Trophoblast cell (in vitro differentiated cells and primary cell): ENCODE measurements around the gene POGLUT3.

Experiments
- DNase-seq, 2 donors: peaks; one replicate each; pipeline ENCODE4 v3.0.0-alpha.2; 2016
- H2AFZ ChIP-seq: 2 replicates; pipeline ENCODE4 v1.6.1; 2013; ENCODE audit warnings: low read length, moderate library complexity, mild to moderate bottlenecking; ENCODE audit not compliant: insufficient read depth, poor library complexity
- H2AK5ac ChIP-seq: 2 replicates; pipeline ENCODE4 v1.6.1; 2013; ENCODE audit warnings: mild to moderate bottlenecking, low read length
- H2BK120ac ChIP-seq: 2 replicates; pipeline ENCODE4 v1.6.1; 2013; ENCODE audit warnings: low read length, mild to moderate bottlenecking, moderate library complexity; ENCODE audit not compliant: insufficient read depth, poor library complexity
- H2BK12ac ChIP-seq: 2 replicates; pipeline ENCODE4 v1.6.1; 2013; ENCODE audit warnings: mild to moderate bottlenecking, low read length, moderate library complexity
- H2BK5ac ChIP-seq: 2 replicates; pipeline ENCODE4 v1.6.1; 2013; ENCODE audit warnings: low read length, low read depth, moderate library complexity, mild to moderate bottlenecking; ENCODE audit not compliant: poor library complexity
- H3K14ac ChIP-seq: 2 replicates; pipeline ENCODE4 v1.6.1; 2013; ENCODE audit warnings: mild to moderate bottlenecking, low read length
- H3K18ac ChIP-seq: 2 replicates; pipeline ENCODE4 v1.6.1; 2013; ENCODE audit warnings: mild to moderate bottlenecking, low read length
- H3K23ac ChIP-seq: 2 replicates; pipeline ENCODE4 v1.6.1; 2013; ENCODE audit warnings: low read length
- H3K27ac ChIP-seq: 2 replicates; pipeline ENCODE4 v1.5.1; 2013; ENCODE audit warnings: low read depth, mild to moderate bottlenecking, inconsistent platforms, low read length, moderate library complexity
- H3K27me3 ChIP-seq: 2 replicates; pipeline ENCODE4 v1.6.1; 2013; ENCODE audit warnings: inconsistent platforms, mild to moderate bottlenecking, low read length, moderate library complexity; ENCODE audit not compliant: insufficient read depth
- H3K36me3 ChIP-seq, 2 experiments: 1 replicate in 1 of 2; 2 replicates in 1 of 2; pipeline ENCODE4 v1.6.1; 2013; ENCODE audit warnings: low read length in 2 of 2, mild to moderate bottlenecking in 2 of 2, moderate library complexity in 1 of 2; ENCODE audit not compliant: insufficient read depth in 2 of 2, control insufficient read depth in 1 of 2
- H3K4ac ChIP-seq: 2 replicates; pipeline ENCODE4 v1.6.1; 2013; ENCODE audit warnings: low read depth, mild to moderate bottlenecking, low read length, moderate library complexity
- H3K4me1 ChIP-seq, 2 experiments: 1 replicate in 1 of 2; 2 replicates in 1 of 2; pipeline ENCODE4 v1.6.1; 2013; ENCODE audit warnings: low read length in 2 of 2, mild to moderate bottlenecking in 2 of 2, moderate library complexity in 1 of 2; ENCODE audit not compliant: insufficient read depth in 2 of 2, control insufficient read depth in 1 of 2
- H3K4me2 ChIP-seq: 2 replicates; pipeline ENCODE4 v1.6.1; 2013; ENCODE audit warnings: inconsistent platforms, mild to moderate bottlenecking, low read length, moderate library complexity
- H3K4me3 ChIP-seq: 2 replicates; pipeline ENCODE4 v1.5.1; 2013; ENCODE audit warnings: mild to moderate bottlenecking, low read depth, low read length, inconsistent platforms
- H3K79me1 ChIP-seq: one replicate; pipeline ENCODE4 v1.6.1; 2013; ENCODE audit warnings: low read length
- H3K79me2 ChIP-seq: 2 replicates; pipeline ENCODE4 v1.6.1; 2013; ENCODE audit warnings: low read length, mild to moderate bottlenecking; ENCODE audit not compliant: control insufficient read depth, insufficient read depth, poor library complexity
- H3K9ac ChIP-seq: 2 replicates; pipeline ENCODE4 v1.6.1; 2013; ENCODE audit warnings: mild to moderate bottlenecking, low read length
- H3K9me3 ChIP-seq: 2 replicates; pipeline ENCODE4 v1.6.1; 2013; ENCODE audit warnings: low read depth, mild to moderate bottlenecking, control low read depth, inconsistent platforms, low read length; ENCODE audit not compliant: insufficient read depth
- H4K12ac ChIP-seq: 2 replicates; pipeline ENCODE4 v1.6.1; 2013; ENCODE audit warnings: low read depth, mild to moderate bottlenecking, low read length, moderate library complexity
- H4K8ac ChIP-seq: 2 replicates; pipeline ENCODE4 v1.6.1; 2013; ENCODE audit warnings: low read depth, mild to moderate bottlenecking, low read length, moderate library complexity
- H4K91ac ChIP-seq: one replicate; pipeline ENCODE4 v1.6.1; 2013; ENCODE audit warnings: low read depth, mild to moderate bottlenecking, low read length, moderate library complexity
- WGBS: extraction: QIAGEN DNeasy Blood & Tissue Kit; methylation state at CpG from one replicate; pipeline ENCODE4 v1.1.7; 2013; ENCODE audit warnings: missing lambda C conversion rate; ENCODE audit not compliant: insufficient read length, insufficient coverage; ENCODE audit errors: extremely low coverage; 5-methylcytosine and 5-hydroxymethylcytosine counted together

POGLUT3 gene

GRCh38 chr11:108453207-108453835 is 44.9 kb downstream of the POGLUT3 start:
- H3K14ac ChIP-seq, result no peak overlapping the region
- H2BK120ac ChIP-seq, result no peak overlapping the region
- no peak overlapping the region for H4K12ac ChIP-seq
- no peak overlapping the region for H3K23ac ChIP-seq
- no peak overlapping the region for H3K9ac ChIP-seq
- no peak overlapping the region for H4K8ac ChIP-seq
- WGBS, result no CpG with 5 or more reads among the region's 2 CpGs
- no peaks in the 10 kb centered on the region for H3K79me1 ChIP-seq
- no peaks in the 10 kb centered on the region for H3K36me3 ChIP-seq
- no peak overlapping the region for H4K91ac ChIP-seq
- no peaks in the 10 kb centered on the region for H3K9me3 ChIP-seq
- no peaks in the 10 kb centered on the region for H3K4me1 ChIP-seq
- no peak overlapping the region for H3K27ac ChIP-seq
- no peak overlapping the region for H2AK5ac ChIP-seq
- H2BK12ac ChIP-seq, result no peak overlapping the region
- H3K4ac ChIP-seq, result no peak overlapping the region
- no peak overlapping the region for H2BK5ac ChIP-seq
- H2AFZ ChIP-seq, result no peak overlapping the region
- H3K79me2 ChIP-seq, result no peaks in the 10 kb centered on the region
- no peak overlapping the region for H3K4me3 ChIP-seq
- no peak for DNase-seq
- no peak overlapping the region for H3K18ac ChIP-seq
- no peaks in the 10 kb centered on the region for H3K27me3 ChIP-seq
- H3K4me2 ChIP-seq, result no peak overlapping the region
